Measurements from ENCODE around the gene UGT1A5.

UGT1A5 gene

GRCh38 chr2:233766416-233766815, 53.7 kb downstream of the UGT1A5 start:
- no peak overlapping the region for H3K4me3 Mint-ChIP-seq
- no peaks in the 10 kb centered on the region for H3K9me3 Mint-ChIP-seq
- no peak overlapping the region for H3K27ac Mint-ChIP-seq
- H3K27me3 Mint-ChIP-seq (ENCODE audit: low read depth): no peaks in the 10 kb centered on the region
- TF ChIP-seq CTCF (IDR thresholded peaks at IDR 0.05; ENCODE audit: unreplicated experiment in 3 of 3): no peak
- no peaks in the 10 kb centered on the region for H3K36me3 Mint-ChIP-seq (ENCODE audit: low read depth)
- no peaks in the 10 kb centered on the region for H3K4me1 Mint-ChIP-seq

- Mint-ChIP-seq H3K27me3 (ENCODE audit: low read depth) (peaks cover 3% of the 10 kb centered on the region), H3K9me3 (no peaks in the 10 kb centered on the region), H3K4me3 (no peak overlapping the region), H3K36me3 (ENCODE audit: low read depth) (no peaks in the 10 kb centered on the region), H3K4me1 (no peaks in the 10 kb centered on the region), H3K27ac (no peak overlapping the region)
- no peak for TF ChIP-seq CTCF (IDR thresholded peaks at IDR 0.05; ENCODE audit: unreplicated experiment in 3 of 3)
Observed at GRCh38 chr2:233768076-233768475, 55.4 kb downstream of the UGT1A5 start.

GRCh38 chr2:233769260-233769659, 56.6 kb downstream of the UGT1A5 start:
- TF ChIP-seq CTCF (IDR thresholded peaks at IDR 0.05; ENCODE audit: unreplicated experiment in 3 of 3): no peak
- Mint-ChIP-seq H3K36me3 (ENCODE audit: low read depth) (no peaks in the 10 kb centered on the region), H3K4me1 (no peaks in the 10 kb centered on the region), H3K27ac (no peak overlapping the region), H3K9me3 (no peaks in the 10 kb centered on the region), H3K27me3 (ENCODE audit: low read depth) (peaks cover 3% of the 10 kb centered on the region), H3K4me3 (no peak overlapping the region)

GRCh38 chr2:233772153-233772552, 59.4 kb downstream of the UGT1A5 start:
- no peak for TF ChIP-seq CTCF (IDR thresholded peaks at IDR 0.05; ENCODE audit: unreplicated experiment in 3 of 3)
- Mint-ChIP-seq H3K27me3 (ENCODE audit: low read depth) (peaks cover 7% of the 10 kb centered on the region), H3K4me1 (no peaks in the 10 kb centered on the region), H3K36me3 (ENCODE audit: low read depth) (no peaks in the 10 kb centered on the region), H3K9me3 (peaks cover 1% of the 10 kb centered on the region), H3K27ac (no peak overlapping the region), H3K4me3 (no peak overlapping the region)

- H3K27me3 Mint-ChIP-seq (ENCODE audit: low read depth): peaks cover 7% of the 10 kb centered on the region
- H3K27ac Mint-ChIP-seq: no peak overlapping the region
- peaks cover 4% of the 10 kb centered on the region for H3K9me3 Mint-ChIP-seq
- H3K36me3 Mint-ChIP-seq (ENCODE audit: low read depth): no peaks in the 10 kb centered on the region
- no peak for TF ChIP-seq CTCF (IDR thresholded peaks at IDR 0.05; ENCODE audit: unreplicated experiment in 3 of 3)
- H3K4me3 Mint-ChIP-seq: no peak overlapping the region
- H3K4me1 Mint-ChIP-seq: no peaks in the 10 kb centered on the region
Observed at GRCh38 chr2:233772583-233772982, 59.9 kb downstream of the UGT1A5 start.

GRCh38 chr2:233773854-233774253, 61.1 kb downstream of the UGT1A5 start:
- Mint-ChIP-seq H3K27me3 (ENCODE audit: low read depth) (peaks cover 7% of the 10 kb centered on the region), H3K27ac (no peak overlapping the region), H3K36me3 (ENCODE audit: low read depth) (no peaks in the 10 kb centered on the region), H3K9me3 (peaks cover 10% of the 10 kb centered on the region), H3K4me1 (no peaks in the 10 kb centered on the region), H3K4me3 (no peak overlapping the region)
- no peak for TF ChIP-seq CTCF (IDR thresholded peaks at IDR 0.05; ENCODE audit: unreplicated experiment in 3 of 3)
